HCT116 (cell line): ENCODE measurements around the gene KCND2.

ENCODE experiments used
- CEBPB ChIP-seq: IDR thresholded peaks from 2 replicates; pipeline ENCODE4 v1.6.1; 2012; ENCODE audit warnings: low read depth
- CTCF ChIP-seq, 3 experiments: fragments of 200-600 bp in 1 of 3; sonication (generic) in 1 of 3; IDR thresholded peaks in 2 of 3; conservative IDR thresholded peaks in 1 of 3; 2 replicates each; pipeline ENCODE4 v1.5.1; 2012 to 2017; ENCODE audit warnings: low read depth in 2 of 3, low read length in 2 of 3, antibody characterized with exemption in 1 of 3, borderline replicate concordance in 1 of 3, control low read depth in 1 of 3, mild to moderate bottlenecking in 1 of 3, mixed read lengths in 1 of 3, mixed run types in 1 of 3, moderate library complexity in 1 of 3; ENCODE audit not compliant: insufficient read depth in 1 of 3
- EZH2 ChIP-seq: fragments of 200-600 bp; sonication (generic); IDR thresholded peaks from 2 replicates; pipeline ENCODE4 v1.6.1; 2017; ENCODE audit warnings: antibody characterized with exemption, mixed run types
- EZH2phosphoT487 ChIP-seq: fragments of 200-600 bp; IDR thresholded peaks from 2 replicates; pipeline ENCODE4 v1.6.1; 2018; ENCODE audit warnings: antibody characterized with exemption, borderline replicate concordance
- POLR2AphosphoS5 ChIP-seq: IDR thresholded peaks from 2 replicates; pipeline ENCODE4 v1.6.1; 2011; ENCODE audit warnings: mild to moderate bottlenecking, low read depth, low read length, moderate library complexity
- SRF ChIP-seq: IDR thresholded peaks from 2 replicates; pipeline ENCODE4 v1.6.1; 2012; ENCODE audit warnings: low read depth
- ZNF274 ChIP-seq: fragments of 200-500 bp; sonication (Bioruptor generic); IDR thresholded peaks from 2 replicates; pipeline ENCODE4 v1.6.1; 2014; ENCODE audit warnings: mild to moderate bottlenecking, low read depth, low read length, inconsistent platforms
- TF ChIP-seq, protein P1 (sequence below): IDR thresholded peaks from 2 replicates; pipeline ENCODE4 v1.6.1; 2012

DNA sequence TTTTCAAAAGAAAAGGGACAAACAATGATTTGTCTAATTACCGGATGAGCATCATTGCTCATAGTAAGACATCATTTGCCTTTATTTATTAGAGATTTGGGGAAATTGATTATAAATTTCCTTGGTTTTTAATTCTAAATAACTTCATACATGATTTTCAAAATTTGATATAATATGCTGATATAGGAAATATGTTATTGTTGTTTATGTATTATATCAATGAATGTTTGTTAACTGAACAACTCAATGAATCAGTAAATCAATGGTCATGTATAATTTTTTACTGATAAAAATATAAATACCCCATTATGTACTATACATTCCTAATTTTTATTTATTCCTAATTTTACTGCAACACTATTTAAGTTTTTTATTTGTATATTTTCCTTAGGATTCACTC is 327.6 kb downstream of the KCND2 start:
- TF ChIP-seq CTCF (IDR thresholded peaks at IDR 0.05 in 2 of 3, conservative IDR thresholded peaks at IDR 0.05 in 1 of 3; ENCODE audit: borderline replicate concordance in 1 of 3, insufficient read depth in 1 of 3, low read depth in 2 of 3, low read length in 2 of 3) (no peak), POLR2AphosphoS5 (no peak), SRF (no peak), EZH2phosphoT487 (no peak), CEBPB (no peak), EZH2 (no peak), ZNF274 (no peak)
- TF ChIP-seq, protein P1, sequence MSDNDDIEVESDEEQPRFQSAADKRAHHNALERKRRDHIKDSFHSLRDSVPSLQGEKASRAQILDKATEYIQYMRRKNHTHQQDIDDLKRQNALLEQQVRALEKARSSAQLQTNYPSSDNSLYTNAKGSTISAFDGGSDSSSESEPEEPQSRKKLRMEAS, result no peak
